Prostate gland (tissue), 1 donor: ENCODE results near the gene DCDC2B.

Source experiments
- POLR2A ChIP-seq: fragments of 450-650 bp; IDR thresholded peaks from one replicate; pipeline ENCODE4 v1.6.1; 2016; ENCODE audit warnings: antibody characterized with exemption, mild to moderate bottlenecking
- POLR2AphosphoS5 ChIP-seq: sonication (generic); formaldehyde crosslinking; IDR thresholded peaks from one replicate; pipeline ENCODE4 v1.6.1; 2017; ENCODE audit warnings: antibody characterized with exemption

DNA sequence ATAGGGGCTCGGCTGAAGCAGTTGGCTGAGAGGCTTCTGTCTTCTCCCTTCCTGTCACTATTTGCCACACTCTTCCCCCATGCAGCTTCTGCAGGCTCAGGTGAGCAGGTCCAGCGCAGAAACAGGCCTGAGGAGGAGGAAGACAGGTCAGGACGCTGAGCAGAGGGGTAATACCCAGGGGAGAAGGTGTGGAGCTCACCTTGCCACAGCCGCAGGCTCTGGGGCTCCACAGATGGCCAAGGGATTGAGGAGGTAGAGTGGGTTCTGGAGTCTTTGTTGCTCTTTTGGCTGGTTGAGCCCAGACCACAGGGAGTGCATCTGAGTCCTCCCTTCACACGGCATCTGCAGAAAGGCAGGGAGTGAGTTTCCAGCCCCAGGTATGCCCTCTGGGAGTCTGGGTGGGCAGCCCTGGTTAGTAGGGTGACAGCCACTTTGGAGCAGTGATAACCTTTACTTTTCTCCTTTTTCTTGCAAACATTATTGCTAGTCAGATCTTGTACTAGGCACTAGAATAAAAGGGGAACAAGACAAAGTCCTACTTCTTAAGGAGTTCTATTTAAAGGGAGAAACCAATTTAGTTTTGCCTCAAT lies 23.0 kb downstream of the DCDC2B start:
- TF ChIP-seq POLR2AphosphoS5 (no peak), POLR2A (no peak)
